Heart right ventricle (tissue), 16 donors: ENCODE data around the gene EFNA1. TPM values are rescaled to one million over a fixed set of nuclear protein-coding genes. Genes with fewer than 3 reads are reported as not detected.
A peak's percentile ranks its signal among the peaks of the same experiment; 100 is the strongest.

Source experiments
- ATAC-seq, 8 donors: fragments of 200-7000 bp; cut with Tn5 transposase; one replicate each; pipeline ENCODE4 v1.9.1; 2020; ENCODE audit warnings: mild to moderate bottlenecking in 8 of 8, moderate library complexity in 8 of 8, moderate number of reproducible peaks in 1 of 8
- DNase-seq, 2 donors: peaks; one replicate each; pipeline ENCODE4 v3.0.0-alpha.2; 2020
- H3K27ac ChIP-seq, 10 donors: fragments of 200-600 bp; sonication (generic) in 2 of 10; one replicate each; pipeline versions ENCODE4 v1.5.0 to v1.8.0; 2020 to 2022; ENCODE audit warnings: mild to moderate bottlenecking in 3 of 10
- H3K27me3 ChIP-seq, 7 donors: fragments of 200-600 bp; one replicate each; pipeline ENCODE4 v1.8.0; 2021 to 2022; ENCODE audit warnings: mild to moderate bottlenecking in 2 of 7
- H3K36me3 ChIP-seq, 9 donors: fragments of 200-600 bp; sonication (generic) in 1 of 9; one replicate each; pipeline versions ENCODE4 v1.5.0 to v1.8.0; 2020 to 2022; ENCODE audit warnings: mild to moderate bottlenecking in 2 of 9
- H3K4me1 ChIP-seq, 9 donors: fragments of 200-600 bp; sonication (generic) in 1 of 9; one replicate each; pipeline versions ENCODE4 v1.5.0 to v1.8.0; 2020 to 2022; ENCODE audit warnings: mild to moderate bottlenecking in 4 of 9
- H3K4me3 ChIP-seq, 10 donors: fragments of 200-600 bp; sonication (generic) in 2 of 10; one replicate each; pipeline versions ENCODE4 v1.5.0 to v1.8.0; 2020 to 2022; ENCODE audit warnings: mild to moderate bottlenecking in 7 of 10, moderate library complexity in 2 of 10
- H3K9me3 ChIP-seq, 11 donors: fragments of 200-600 bp in 10 of 11; sonication (generic) in 2 of 11; one replicate each; pipeline versions ENCODE4 v1.5.0 to v1.8.0; 2013 to 2022; ENCODE audit warnings: mild to moderate bottlenecking in 2 of 11, control low read depth in 1 of 11, moderate library complexity in 1 of 11
- CTCF ChIP-seq, 9 donors: fragments of 200-600 bp; sonication (generic) in 2 of 9; IDR thresholded peaks; one replicate each; pipeline versions ENCODE4 v1.5.0 to v1.8.0; 2021 to 2022; ENCODE audit warnings: antibody characterized with exemption in 9 of 9, mild to moderate bottlenecking in 5 of 9, moderate library complexity in 1 of 9
- WGBS, 2 donors: extraction: QIAGEN DNeasy Blood & Tissue Kit; methylation state at CpG; one replicate each; pipeline ENCODE4 v1.1.7; 2013; ENCODE audit warnings: inconsistent platforms in 1 of 2; 5-methylcytosine and 5-hydroxymethylcytosine counted together
- intact Hi-C, 10 donors: fragments of 100-400 bp; cut with DNase I; formaldehyde crosslinking; loops; one replicate each; pipeline versions ENCODE4 v1.11.1 to v1.14.2; 2022
- polyA plus RNA-seq, 2 donors: library from polyadenylated mRNA; stranded (reverse); fragments of 200-250 nt; gene quantifications; one replicate each; pipeline ENCODE4 v1.2.3, GENCODE V29; 2013
- total RNA-seq, 10 donors: library from RNA; stranded (reverse); fragmentation: NEBNext Ultra II Directional in 3 of 10; extraction: Animal tissue kit (Norgen Biotek cat#: 25700) in 3 of 10; gene quantifications; one replicate each; pipeline versions ENCODE4 v1.2.1 to v1.2.4, GENCODE V29; 2021 to 2023
- donor health status: Arrhythmogenic right ventricular cardiomyopathy.
- donor health status: ischemic (EF 13 %, LVEDD 7.1; RV severe dilation, severe dysfunction).
- donor health status: healthy with polysubstance abuse.
- donor health status: DM: no; HTN: yes; CAD: no.
- donor health status: DM: no; HTN: no; CAD: no.
- donor health status: ischemic (EF 25% LVEDD 6.9; RV normal size, moderate dysfunction).
- donor health status: ischemic (EF 25% LVEDD 5.7; RV mildly dilated, moderate dysfunction).
- donor health status: healthy.
- donor health status: DM: yes; HTN: yes; CAD: no.
- donor health status: Ischemic cardiomyopathy.
- donor health status: ischemic (EF 35%, LVEDD 5.7; RV mildly dilated, moderate dysfunction).
- donor health status: nonischemic (EF 11% LVEDD 7.7; RV severe dilation, severe dysfunction).
- donor health status: DM: yes; HTN: yes; CAD: no.
- donor health status: PGD.
- donor health status: ischemic (EF 29% LVEDD 5.4; RV normal size, mild dysfunction).
- donor health status: nonischemic (EF 23%, LVEDD 6.1; RV moderate dilation, normal function).

EFNA1 gene
- total and polyA plus RNA-seq, 12 donors = 28.9 to 104 (median 37.2) TPM

GRCh38 chr1:155182052-155182550 is 54.4 kb downstream of the EFNA1 start:
- ATAC-seq (no peak), DNase-seq (no peak)
- WGBS, 2 donors = 87 to 91% methylated on average over 7 of the region's 7 CpGs
- Histone ChIP-seq H3K27me3 (no peaks in the 10 kb centered on the region), H3K4me1 (peaks cover 0 to 18% (median 8%) of the 10 kb centered on the region in 9 donors), H3K4me3 (no peak overlapping the region), H3K9me3 (no peaks in the 10 kb centered on the region), H3K27ac (no peak overlapping the region), H3K36me3 (no peaks in the 10 kb centered on the region)
- no peak for TF ChIP-seq CTCF (IDR thresholded peaks at IDR 0.05)
- intact Hi-C loops = no loop called here

- 89 to 90% methylated on average over 20 of the region's 20 CpGs for WGBS, 2 donors
- Histone ChIP-seq H3K27me3 (no peaks in the 10 kb centered on the region), H3K4me1 (peaks cover 0 to 14% (median 8%) of the 10 kb centered on the region in 9 donors), H3K9me3 (no peaks in the 10 kb centered on the region), H3K27ac (no peak overlapping the region), H3K36me3 (no peaks in the 10 kb centered on the region), H3K4me3 (no peak overlapping the region)
- intact Hi-C loops = no loop called here
- ATAC-seq = no peak
- no peak for DNase-seq
- TF ChIP-seq CTCF (IDR thresholded peaks at IDR 0.05) = no peak
Measured at GRCh38 chr1:155183775-155184221, 56.1 kb downstream of the EFNA1 start.

GRCh38 chr1:155184351-155184811 is 56.7 kb downstream of the EFNA1 start:
- H3K36me3 ChIP-seq = no peaks in the 10 kb centered on the region
- no peak for DNase-seq
- peak in 1 of 8 donors; percentile 5 for ATAC-seq
- 90 to 95% methylated on average over 4 of the region's 4 CpGs for WGBS, 2 donors
- H3K27ac ChIP-seq = peak overlapping the region in 5 of 10 donors; percentile 53 to 75 (median 66)
- no peak overlapping the region for H3K4me3 ChIP-seq
- TF ChIP-seq CTCF (IDR thresholded peaks at IDR 0.05) = no peak
- H3K9me3 ChIP-seq = no peaks in the 10 kb centered on the region
- H3K27me3 ChIP-seq = no peaks in the 10 kb centered on the region
- intact Hi-C loops = no loop called here
- peaks cover 0 to 14% (median 8%) of the 10 kb centered on the region in 9 donors for H3K4me1 ChIP-seq

Other genes starting within 250 kb of the EFNA1 start
- gene PMVK, start 191.2 kb upstream of the EFNA1 start, total RNA-seq = 10 to 100 TPM; 29.9 to 66.4 (median 39.4) TPM
- 10 to 100 TPM; 40.2 to 42.9 TPM for gene PMVK, start 191.2 kb upstream of the EFNA1 start, polyA plus RNA-seq
- 10 to 100 TPM; 38.3 to 75.0 (median 48.8) TPM for gene PBXIP1, start 171.8 kb upstream of the EFNA1 start, total RNA-seq
- 10 to 100 TPM; 25.4 to 33.0 TPM for gene PBXIP1, start 171.8 kb upstream of the EFNA1 start, polyA plus RNA-seq
- gene PYGO2, start 166.1 kb upstream of the EFNA1 start, total RNA-seq = 10 to 100 TPM in 9 of 10 donors, 1 to 10 TPM in 1; 8.8 to 18.0 (median 13.9) TPM
- 10 to 100 TPM; 11.9 to 12.1 TPM for gene PYGO2, start 166.1 kb upstream of the EFNA1 start, polyA plus RNA-seq
- 10 to 100 TPM; 42.6 to 95.7 (median 57.8) TPM for gene SHC1, start 157.1 kb upstream of the EFNA1 start, total RNA-seq
- gene SHC1, start 157.1 kb upstream of the EFNA1 start, polyA plus RNA-seq = 10 to 100 TPM; 35.6 to 58.3 TPM
- 10 to 100 TPM; 10.9 to 30.9 (median 17.5) TPM for gene CKS1B, start 153.2 kb upstream of the EFNA1 start, total RNA-seq
- 10 to 100 TPM in 1 of 2 donors, 1 to 10 TPM in 1; 4.6 to 36.7 TPM for gene CKS1B, start 153.2 kb upstream of the EFNA1 start, polyA plus RNA-seq
- 10 to 100 TPM; 20.1 to 36.8 (median 24.1) TPM for gene FLAD1, start 144.5 kb upstream of the EFNA1 start, total RNA-seq
- 10 to 100 TPM; 25.1 to 41.6 TPM for gene FLAD1, start 144.5 kb upstream of the EFNA1 start, polyA plus RNA-seq
- gene LENEP, start 134.3 kb upstream of the EFNA1 start, total RNA-seq = not detected
- not detected for gene LENEP, start 134.3 kb upstream of the EFNA1 start, polyA plus RNA-seq
- gene ZBTB7B, start 125.1 kb upstream of the EFNA1 start, total RNA-seq = 10 to 100 TPM; 25.7 to 54.7 (median 34.5) TPM
- 10 to 100 TPM; 41.1 to 51.6 TPM for gene ZBTB7B, start 125.1 kb upstream of the EFNA1 start, polyA plus RNA-seq
- gene DCST2, start 94.1 kb upstream of the EFNA1 start, total RNA-seq = under 1 TPM in 9 of 10 donors, not detected in 1; 0.15 to 0.67 (median 0.30) TPM
- 1 to 10 TPM in 1 of 2 donors, under 1 TPM in 1; 0.38 to 1.8 TPM for gene DCST2, start 94.1 kb upstream of the EFNA1 start, polyA plus RNA-seq
- gene DCST1, start 94.1 kb upstream of the EFNA1 start, total RNA-seq = not detected
- gene DCST1, start 94.1 kb upstream of the EFNA1 start, polyA plus RNA-seq = under 1 TPM in 1 of 2 donors, not detected in 1; 0.29 TPM
- gene ADAM15, start 76.6 kb upstream of the EFNA1 start, total RNA-seq = 100 to 1,000 TPM in 1 of 10 donors, 10 to 100 TPM in 9; 46.7 to 146 (median 58.5) TPM
- 100 to 1,000 TPM; 144 to 305 TPM for gene ADAM15, start 76.6 kb upstream of the EFNA1 start, polyA plus RNA-seq
- 1 to 10 TPM in 8 of 10 donors, under 1 TPM in 2; 0.49 to 2.8 (median 1.8) TPM for gene EFNA4, start 64.1 kb upstream of the EFNA1 start, total RNA-seq
- 1 to 10 TPM; 4.2 to 5.4 TPM for gene EFNA4, start 64.1 kb upstream of the EFNA1 start, polyA plus RNA-seq
- gene EFNA3, start 49.0 kb upstream of the EFNA1 start, total RNA-seq = 1 to 10 TPM in 1 of 10 donors, under 1 TPM in 8, not detected in 1; 0.23 to 1.9 (median 0.46) TPM
- 1 to 10 TPM in 1 of 2 donors, under 1 TPM in 1; 0.95 to 1.8 TPM for gene EFNA3, start 49.0 kb upstream of the EFNA1 start, polyA plus RNA-seq
- 10 to 100 TPM in 2 of 10 donors, 1 to 10 TPM in 8; 5.5 to 16.8 (median 7.9) TPM for gene SLC50A1, start 8.0 kb downstream of the EFNA1 start, total RNA-seq
- gene SLC50A1, start 8.0 kb downstream of the EFNA1 start, polyA plus RNA-seq = 10 to 100 TPM; 23.2 to 33.7 TPM
- 10 to 100 TPM; 48.2 to 70.9 (median 53.4) TPM for gene DPM3, start 12.7 kb downstream of the EFNA1 start, total RNA-seq
- 100 to 1,000 TPM; 144 to 304 TPM for gene DPM3, start 12.7 kb downstream of the EFNA1 start, polyA plus RNA-seq
- 100 to 1,000 TPM in 9 of 10 donors, 10 to 100 TPM in 1; 96.1 to 173 (median 114) TPM for gene KRTCAP2, start 45.4 kb downstream of the EFNA1 start, total RNA-seq
- gene KRTCAP2, start 45.4 kb downstream of the EFNA1 start, polyA plus RNA-seq = 100 to 1,000 TPM; 302 to 355 TPM
- under 1 TPM in 2 of 10 donors, not detected in 8; 0.10 to 0.35 TPM for gene TRIM46, start 46.0 kb downstream of the EFNA1 start, total RNA-seq
- under 1 TPM; 0.04 to 0.07 TPM for gene TRIM46, start 46.0 kb downstream of the EFNA1 start, polyA plus RNA-seq
- gene THBS3, start 80.0 kb downstream of the EFNA1 start, total RNA-seq = 1 to 10 TPM; 3.8 to 8.8 (median 6.4) TPM
- gene THBS3, start 80.0 kb downstream of the EFNA1 start, polyA plus RNA-seq = 10 to 100 TPM in 1 of 2 donors, 1 to 10 TPM in 1; 4.9 to 23.5 TPM
- 10 to 100 TPM; 13.1 to 25.8 (median 17.1) TPM for gene MTX1, start 80.8 kb downstream of the EFNA1 start, total RNA-seq
- 10 to 100 TPM; 33.9 to 49.7 TPM for gene MTX1, start 80.8 kb downstream of the EFNA1 start, polyA plus RNA-seq
- 10 to 100 TPM in 7 of 10 donors, 1 to 10 TPM in 3; 8.6 to 21.0 (median 11.3) TPM for gene ENTREP3, start 127.6 kb downstream of the EFNA1 start, total RNA-seq
- 10 to 100 TPM in 1 of 2 donors, 1 to 10 TPM in 1; 7.1 to 13.7 TPM for gene ENTREP3, start 127.6 kb downstream of the EFNA1 start, polyA plus RNA-seq
- gene SCAMP3, start 134.5 kb downstream of the EFNA1 start, total RNA-seq = 10 to 100 TPM; 54.1 to 73.1 (median 60.1) TPM
- 100 to 1,000 TPM in 1 of 2 donors, 10 to 100 TPM in 1; 47.9 to 109 TPM for gene SCAMP3, start 134.5 kb downstream of the EFNA1 start, polyA plus RNA-seq
- 10 to 100 TPM; 12.5 to 21.9 (median 18.0) TPM for gene CLK2, start 145.6 kb downstream of the EFNA1 start, total RNA-seq
- gene CLK2, start 145.6 kb downstream of the EFNA1 start, polyA plus RNA-seq = 10 to 100 TPM; 17.4 to 47.1 TPM
- gene HCN3, start 149.6 kb downstream of the EFNA1 start, total RNA-seq = 1 to 10 TPM in 5 of 10 donors, under 1 TPM in 5; 0.68 to 1.7 (median 1.0) TPM
- gene HCN3, start 149.6 kb downstream of the EFNA1 start, polyA plus RNA-seq = 1 to 10 TPM in 1 of 2 donors, under 1 TPM in 1; 0.81 to 3.2 TPM
- under 1 TPM in 1 of 10 donors, not detected in 9; 0.11 TPM for gene PKLR, start 173.6 kb downstream of the EFNA1 start, total RNA-seq
- not detected for gene PKLR, start 173.6 kb downstream of the EFNA1 start, polyA plus RNA-seq
- gene FDPS, start 181.0 kb downstream of the EFNA1 start, total RNA-seq = 100 to 1,000 TPM in 1 of 10 donors, 10 to 100 TPM in 9; 63.1 to 108 (median 76.9) TPM
- 100 to 1,000 TPM; 109 to 113 TPM for gene FDPS, start 181.0 kb downstream of the EFNA1 start, polyA plus RNA-seq
- 10 to 100 TPM; 11.4 to 22.8 (median 15.1) TPM for gene RUSC1, start 193.0 kb downstream of the EFNA1 start, total RNA-seq
- 10 to 100 TPM; 25.0 to 26.4 TPM for gene RUSC1, start 193.0 kb downstream of the EFNA1 start, polyA plus RNA-seq